Stomach smooth muscle (tissue), 2 donors: Measurements from ENCODE around the gene TRAF3.

Source experiments
- H3K27ac ChIP-seq: one replicate; pipeline ENCODE4 v1.7.0; 2013; ENCODE audit warnings: mild to moderate bottlenecking, low read length, inconsistent platforms
- H3K27me3 ChIP-seq, 2 donors: one replicate each; pipeline ENCODE4 v1.7.0; 2013; ENCODE audit warnings: low read length in 2 of 2; ENCODE audit not compliant: insufficient read depth in 2 of 2, control insufficient read depth in 1 of 2
- H3K36me3 ChIP-seq, 2 donors: one replicate each; pipeline ENCODE4 v1.7.0; 2013; ENCODE audit warnings: low read length in 2 of 2; ENCODE audit not compliant: control insufficient read depth in 2 of 2, insufficient read depth in 2 of 2
- H3K4me1 ChIP-seq: one replicate; pipeline ENCODE4 v1.7.0; 2013; ENCODE audit warnings: low read length; ENCODE audit not compliant: control insufficient read depth, insufficient read depth
- H3K4me3 ChIP-seq, 2 donors: one replicate each; pipeline ENCODE4 v1.7.0; 2013; ENCODE audit warnings: low read length in 2 of 2
- H3K9ac ChIP-seq, 2 donors: one replicate each; pipeline ENCODE4 v1.7.0; 2013; ENCODE audit warnings: low read length in 2 of 2, mild to moderate bottlenecking in 1 of 2
- H3K9me3 ChIP-seq, 2 donors: one replicate each; pipeline ENCODE4 v1.7.0; 2013; ENCODE audit warnings: low read length in 2 of 2; ENCODE audit not compliant: control insufficient read depth in 2 of 2
- donor health status: healthy.
- donor health status: Pancreatic carcinoma.

Gene TRAF3

DNA sequence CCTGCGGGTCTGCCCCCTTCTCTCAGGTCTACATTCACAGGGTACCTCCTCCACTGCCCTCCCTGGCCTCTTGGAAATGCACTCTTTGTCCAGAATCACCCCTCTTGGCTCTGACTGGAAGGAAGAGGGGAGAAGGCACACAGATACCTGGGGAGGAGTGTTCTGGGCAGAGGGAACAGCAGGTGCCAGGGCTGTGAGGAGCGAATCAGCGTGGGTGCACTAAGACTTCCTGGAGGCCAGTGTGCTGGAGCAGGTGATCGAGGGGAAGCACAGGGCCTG is 8.3 kb upstream of the TRAF3 start:
- no peak overlapping the region for H3K9ac ChIP-seq
- no peak overlapping the region for H3K27ac ChIP-seq
- H3K4me3 ChIP-seq = no peak overlapping the region
- H3K9me3 ChIP-seq = no peaks in the 10 kb centered on the region
- H3K27me3 ChIP-seq = peaks cover 0 to 3% of the 10 kb centered on the region in 2 donors
- no peaks in the 10 kb centered on the region for H3K36me3 ChIP-seq
- H3K4me1 ChIP-seq = no peaks in the 10 kb centered on the region

DNA sequence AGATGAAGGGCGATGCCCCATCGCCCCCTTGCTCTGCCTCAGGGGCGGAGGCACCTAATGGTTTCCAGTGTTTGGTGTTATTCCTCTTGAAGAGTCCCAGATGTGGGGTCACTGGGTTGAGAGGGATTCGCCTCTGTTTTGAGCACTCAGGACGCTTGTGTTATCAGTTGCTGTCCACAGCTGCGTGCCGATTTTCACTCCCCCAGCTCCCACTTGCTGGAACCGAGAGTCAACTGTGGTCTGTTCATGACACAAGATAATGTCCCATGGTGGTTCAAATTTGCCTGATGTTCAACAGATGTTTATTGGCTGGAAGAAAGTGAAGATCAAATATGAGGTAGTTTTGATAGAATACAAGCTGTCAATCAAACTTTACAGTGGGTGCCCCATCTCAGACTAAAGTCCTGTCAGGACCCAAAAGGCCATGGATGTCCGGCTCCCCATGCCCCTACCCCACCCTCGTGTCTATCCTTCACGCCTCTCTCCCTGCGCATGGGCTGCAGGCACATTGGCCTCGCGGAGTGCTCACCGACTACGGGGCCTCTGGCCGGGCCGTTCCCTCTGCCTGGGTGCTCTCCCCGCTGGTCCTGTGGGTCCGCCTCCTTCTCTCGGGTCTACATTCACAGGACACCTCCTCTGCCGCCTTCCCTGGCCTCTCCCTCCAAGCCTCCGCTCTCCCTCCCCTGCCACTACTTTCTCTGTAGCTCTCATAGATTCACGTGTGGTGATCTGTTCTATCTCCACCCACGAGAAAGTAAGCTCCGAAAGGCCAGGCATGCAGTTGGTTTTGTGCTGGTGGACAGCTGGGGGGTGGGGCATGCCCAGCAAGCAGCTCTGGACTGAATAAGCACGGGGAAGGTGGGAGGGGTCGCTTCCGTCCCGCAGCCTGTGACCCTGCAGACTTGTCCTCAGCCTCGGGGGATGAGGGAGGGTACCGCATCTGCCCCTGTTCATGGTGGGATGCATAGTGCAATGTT is 6.8 kb upstream of the TRAF3 start:
- no peaks in the 10 kb centered on the region for H3K9me3 ChIP-seq
- no peak overlapping the region for H3K27ac ChIP-seq
- H3K4me1 ChIP-seq = peaks cover 3% of the 10 kb centered on the region
- H3K4me3 ChIP-seq = no peak overlapping the region
- H3K36me3 ChIP-seq = no peaks in the 10 kb centered on the region
- no peak overlapping the region for H3K9ac ChIP-seq
- no peaks in the 10 kb centered on the region for H3K27me3 ChIP-seq

DNA sequence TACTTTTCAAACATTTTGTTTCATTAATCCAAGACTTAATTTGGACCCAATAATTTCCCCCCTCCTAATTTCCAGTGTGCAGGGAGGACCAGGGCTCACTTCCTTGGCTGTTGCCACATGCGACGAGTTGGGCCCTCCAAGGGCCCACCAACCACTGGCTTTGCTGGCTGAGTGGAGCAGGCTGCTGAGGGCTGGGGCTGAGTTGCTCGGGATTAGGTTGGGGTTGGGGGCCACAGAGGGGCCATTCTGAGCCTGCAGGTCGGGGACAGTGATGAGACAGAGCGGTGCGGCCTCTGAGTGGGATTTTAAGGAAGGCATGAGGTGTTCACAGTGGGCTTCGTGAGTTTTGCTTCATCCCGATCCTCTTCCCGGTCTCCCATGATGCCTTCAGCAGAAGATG is 6.1 kb upstream of the TRAF3 start:
- Histone ChIP-seq H3K27me3 (no peaks in the 10 kb centered on the region), H3K9me3 (no peaks in the 10 kb centered on the region), H3K36me3 (no peaks in the 10 kb centered on the region), H3K9ac (no peak overlapping the region), H3K27ac (no peak overlapping the region), H3K4me3 (no peak overlapping the region), H3K4me1 (peaks cover 3% of the 10 kb centered on the region)

DNA sequence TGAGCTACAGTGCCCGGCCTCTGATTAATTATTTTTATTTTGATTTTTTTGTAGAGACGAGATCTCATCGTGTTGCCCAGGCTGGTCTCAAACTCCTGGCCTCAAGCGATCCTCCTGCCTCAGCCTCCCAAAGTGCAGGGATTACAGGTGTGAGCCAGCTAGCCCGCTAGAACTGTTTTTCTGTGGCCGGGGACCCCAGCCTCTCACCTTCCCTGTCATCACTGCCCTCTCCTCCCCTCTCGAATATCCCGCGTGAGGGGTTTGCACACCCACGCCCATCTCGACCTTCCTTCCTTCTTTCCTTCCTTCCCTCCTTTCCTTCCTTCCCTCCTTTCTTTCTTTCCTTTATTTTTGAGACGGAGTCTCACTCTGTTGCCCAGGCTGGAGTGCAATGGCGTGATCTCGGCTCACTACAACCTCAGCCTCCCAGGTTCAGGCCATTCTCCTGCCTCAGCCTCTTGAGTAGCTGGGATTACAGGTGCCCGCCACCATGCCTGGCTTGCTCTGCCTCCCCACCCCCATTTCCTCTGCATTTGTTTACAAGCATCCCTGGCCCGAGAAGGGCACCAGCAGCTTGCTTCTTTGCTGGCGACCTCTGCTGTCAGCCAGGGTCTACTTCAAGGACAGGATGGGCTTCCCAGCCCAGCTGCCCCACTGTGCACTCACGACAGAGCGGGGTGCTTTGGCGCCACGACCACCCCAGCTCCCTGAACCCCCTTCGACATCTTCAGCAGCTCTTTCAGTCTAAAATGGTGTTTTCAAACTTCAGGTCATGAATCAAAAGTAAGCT is 4.3 kb upstream of the TRAF3 start:
- Histone ChIP-seq H3K27ac (no peak overlapping the region), H3K4me3 (no peak overlapping the region), H3K4me1 (peaks cover 3% of the 10 kb centered on the region), H3K9ac (no peak overlapping the region), H3K36me3 (no peaks in the 10 kb centered on the region), H3K9me3 (no peaks in the 10 kb centered on the region), H3K27me3 (no peaks in the 10 kb centered on the region)

DNA sequence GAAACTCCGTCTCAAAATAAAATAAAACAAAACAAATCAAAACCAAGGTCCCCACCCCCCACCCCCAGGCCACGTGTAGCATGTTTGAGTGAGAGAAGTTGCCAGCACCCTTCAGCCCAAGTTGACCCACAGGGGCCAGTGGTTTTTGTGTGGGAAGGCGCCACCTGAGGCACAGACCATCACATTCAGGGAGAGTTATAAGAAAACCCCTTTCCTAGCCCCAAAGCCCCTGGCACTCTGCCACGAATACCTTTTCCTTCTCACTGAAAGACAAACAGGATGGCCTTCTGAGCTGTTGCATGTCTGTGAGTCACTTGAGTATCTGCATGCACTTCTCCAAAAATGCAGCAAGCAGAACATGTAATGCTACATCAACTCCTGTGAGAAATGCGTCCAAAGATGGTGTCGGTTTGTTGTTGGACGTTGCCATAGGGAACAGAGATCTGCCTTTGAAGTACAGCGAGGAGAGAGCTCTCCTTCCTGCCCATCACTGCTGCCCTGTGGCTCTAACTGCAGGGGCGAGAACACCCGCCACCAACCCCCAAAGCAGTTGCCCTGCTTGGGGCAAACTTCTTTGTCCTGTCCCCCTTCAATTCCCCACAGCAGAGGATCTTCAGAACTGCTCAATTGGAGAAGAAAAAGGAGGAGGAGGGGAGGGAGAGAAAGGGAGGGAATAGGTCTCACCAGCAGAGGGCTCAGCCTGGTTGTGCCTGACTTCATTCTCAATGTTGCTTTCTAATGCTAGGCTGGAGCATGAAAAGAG is 2.7 kb upstream of the TRAF3 start:
- H3K9ac ChIP-seq = no peak overlapping the region
- no peaks in the 10 kb centered on the region for H3K9me3 ChIP-seq
- H3K4me3 ChIP-seq = peak overlapping the region in 1 of 2 donors; percentile 15
- H3K36me3 ChIP-seq = no peaks in the 10 kb centered on the region
- H3K27me3 ChIP-seq = no peaks in the 10 kb centered on the region
- no peak overlapping the region for H3K27ac ChIP-seq
- peaks cover 13% of the 10 kb centered on the region for H3K4me1 ChIP-seq

DNA sequence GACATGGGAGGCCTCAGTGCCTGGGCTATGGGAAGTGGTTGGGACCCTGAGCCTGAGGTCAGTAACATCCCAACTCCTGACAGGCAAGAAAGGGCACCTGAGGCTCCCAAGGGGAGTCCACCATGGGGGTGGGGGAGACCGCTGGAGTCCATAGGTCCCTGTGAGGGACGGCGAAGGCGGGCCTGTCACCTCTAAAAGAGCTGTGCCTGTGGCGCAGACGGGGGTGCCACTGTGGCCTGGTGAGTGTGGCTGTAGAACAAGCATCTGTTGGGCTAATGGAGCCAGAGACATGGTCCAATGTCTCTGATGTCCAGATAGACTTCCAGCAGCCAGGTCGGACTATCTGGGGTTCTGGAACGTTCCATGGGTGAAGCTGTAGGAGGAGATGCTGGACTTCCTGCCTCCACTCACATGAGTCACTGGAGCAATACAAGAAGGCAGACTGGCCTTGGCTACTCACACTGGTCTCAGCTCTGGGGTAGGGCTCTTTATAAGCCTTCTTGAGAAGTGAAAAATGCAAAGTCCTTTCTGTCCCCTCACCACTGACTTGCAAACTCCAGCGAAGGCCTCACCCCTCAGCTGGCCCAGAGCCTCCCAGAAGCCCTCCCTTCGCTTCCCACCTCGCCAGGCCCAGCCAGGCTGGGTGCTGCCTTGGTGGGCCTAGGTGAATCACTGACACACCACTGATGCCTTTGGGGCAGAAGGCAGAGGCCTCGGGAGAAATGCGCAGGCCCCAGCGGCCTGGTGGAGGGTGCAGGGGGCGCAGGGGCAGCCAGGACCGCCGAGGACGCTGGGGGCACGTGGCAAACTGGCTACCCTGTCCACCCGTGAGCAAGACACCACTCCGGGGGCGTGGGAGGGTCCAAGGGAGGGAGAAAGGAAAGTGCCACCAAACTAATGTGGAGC is 1.1 kb upstream of the TRAF3 start:
- Histone ChIP-seq H3K36me3 (no peaks in the 10 kb centered on the region), H3K27me3 (no peaks in the 10 kb centered on the region), H3K4me3 (peak overlapping the region in 1 of 2 donors; percentile 57), H3K4me1 (peaks cover 16% of the 10 kb centered on the region), H3K27ac (peak overlapping the region; percentile 46), H3K9ac (no peak overlapping the region), H3K9me3 (no peaks in the 10 kb centered on the region)

DNA sequence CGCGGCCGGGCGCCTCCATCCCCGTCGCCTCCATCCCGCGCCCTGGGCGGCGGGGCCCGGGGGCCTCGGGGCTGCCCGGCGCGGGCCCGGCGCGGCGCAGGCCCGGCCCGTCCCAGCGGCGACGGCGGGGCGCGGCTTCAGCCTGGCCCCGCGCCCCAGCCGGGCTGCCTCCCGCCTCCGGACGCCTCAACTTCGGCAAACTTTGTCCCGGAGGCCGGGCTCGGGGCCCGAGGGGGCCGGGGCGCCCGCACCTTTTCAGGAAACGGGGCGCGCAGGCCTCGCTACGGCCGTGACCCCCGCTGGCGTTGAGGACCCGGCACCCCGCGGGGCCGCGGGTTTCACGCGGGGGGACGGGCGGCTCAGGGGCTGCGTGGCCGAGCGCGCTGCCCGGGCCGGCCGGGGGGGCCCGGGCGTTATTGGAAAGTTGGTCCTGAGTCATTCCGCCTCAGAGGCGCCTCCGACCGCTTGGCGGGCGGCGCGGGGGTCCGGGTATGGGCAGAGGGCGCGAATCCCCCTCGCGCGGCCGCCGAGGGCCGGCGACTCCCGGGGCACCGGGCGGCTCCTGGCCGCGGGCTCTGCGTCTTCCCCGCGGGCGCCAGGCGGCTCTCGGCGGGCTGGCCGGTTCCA is 575 bp downstream of the TRAF3 start:
- peak overlapping the region; percentile 37 for H3K27ac ChIP-seq

DNA sequence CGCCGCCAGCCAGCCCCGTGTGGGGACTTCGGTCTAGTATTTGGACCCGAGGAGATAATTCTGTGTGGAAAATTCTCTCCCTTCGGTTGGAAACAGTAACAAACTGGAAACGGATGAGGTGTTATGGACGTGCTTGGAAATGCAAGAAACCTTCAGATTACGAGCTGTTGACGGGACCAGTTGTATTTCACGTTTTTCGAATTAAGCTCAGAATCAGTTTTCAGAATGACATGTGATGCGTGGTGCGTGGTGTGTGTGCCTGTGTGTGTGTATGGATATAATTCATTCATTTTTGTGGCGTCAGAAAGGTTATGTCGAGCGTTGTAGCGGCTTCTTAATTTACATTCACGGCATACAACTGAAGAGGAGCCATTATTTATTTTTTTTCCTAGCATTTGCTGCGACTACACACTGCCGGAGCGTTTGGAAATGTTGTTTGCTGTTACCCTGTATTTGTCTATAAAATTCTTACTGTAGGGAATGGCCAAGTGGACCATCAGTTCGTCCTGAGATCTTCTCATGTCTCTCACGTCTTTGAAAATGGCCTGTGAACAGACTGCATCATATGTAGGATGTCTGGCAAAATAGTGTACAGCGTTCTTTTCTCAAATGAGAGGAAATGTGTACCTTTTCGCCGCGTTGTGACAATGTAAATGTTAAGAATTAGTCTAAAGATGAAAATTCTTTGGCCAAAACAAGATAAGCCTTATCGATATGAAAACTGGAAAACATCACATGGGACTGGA is 1.3 kb downstream of the TRAF3 start:
- no peaks in the 10 kb centered on the region for H3K9me3 ChIP-seq
- no peaks in the 10 kb centered on the region for H3K27me3 ChIP-seq
- no peaks in the 10 kb centered on the region for H3K36me3 ChIP-seq
- H3K27ac ChIP-seq = peak overlapping the region; percentile 37
- H3K4me3 ChIP-seq = peak overlapping the region; percentile 78 to 93
- peak overlapping the region; percentile 68 to 82 for H3K9ac ChIP-seq
- peaks cover 16% of the 10 kb centered on the region for H3K4me1 ChIP-seq

More for the DNA sequence above, 575 bp downstream of the TRAF3 start:
- Histone ChIP-seq H3K36me3 (no peaks in the 10 kb centered on the region), H3K9ac (peak overlapping the region; percentile 68 to 82), H3K4me3 (peak overlapping the region; percentile 78 to 93), H3K27me3 (no peaks in the 10 kb centered on the region), H3K9me3 (no peaks in the 10 kb centered on the region), H3K4me1 (peaks cover 16% of the 10 kb centered on the region)

DNA sequence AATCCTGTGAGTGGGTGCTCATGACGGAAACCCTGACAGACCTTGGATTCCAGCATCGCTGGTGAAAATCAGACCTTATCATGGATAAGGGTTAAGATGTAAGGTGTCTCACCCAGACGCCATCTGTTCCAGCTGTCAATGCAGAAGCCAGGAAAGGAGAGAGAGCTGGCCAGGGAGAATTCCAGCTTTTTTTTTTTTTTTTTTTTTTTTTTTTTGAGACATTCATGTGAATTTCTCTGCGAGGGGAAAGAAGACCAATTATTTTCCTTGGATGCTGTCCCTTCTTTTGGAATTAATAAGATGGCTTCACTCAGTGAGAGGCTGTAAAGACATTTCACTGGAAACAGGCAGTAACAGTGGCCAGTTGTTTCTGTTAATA is 1.8 kb downstream of the TRAF3 start:
- peak overlapping the region in 1 of 2 donors; percentile 82 for H3K9ac ChIP-seq
- H3K9me3 ChIP-seq = no peaks in the 10 kb centered on the region
- no peaks in the 10 kb centered on the region for H3K27me3 ChIP-seq
- peak overlapping the region in 1 of 2 donors; percentile 78 for H3K4me3 ChIP-seq
- H3K36me3 ChIP-seq = no peaks in the 10 kb centered on the region
- H3K27ac ChIP-seq = no peak overlapping the region
- peaks cover 16% of the 10 kb centered on the region for H3K4me1 ChIP-seq
